Activated T-cell treated with anti-CD3 and anti-CD28 coated beads, Interleukin-2, amount 50 U/mL, for 4 hours (primary cell): ENCODE measurements around the gene GOLGA3. TPM values are rescaled to one million over a fixed set of nuclear protein-coding genes. Genes with fewer than 3 reads are reported as not detected.
"Not testable (repeated sequence)": the region's sequence is repeated elsewhere in the genome, so short reads cannot be mapped to it uniquely, and the experiment has no call there.

Experiments used
- ATAC-seq, 2 donors: fragments of 200-7000 bp; cut with Tn5 transposase; one replicate each; pipeline ENCODE4 v1.10.0; 2021
- DNase-seq: peaks from one replicate; pipeline ENCODE4 v3.0.0-alpha.2; 2020
- H3K27me3 Mint-ChIP-seq: one replicate; pipeline ENCODE4 v1.8.0; 2021; ENCODE audit warnings: low read depth, mixed read lengths
- H3K36me3 Mint-ChIP-seq: one replicate; pipeline ENCODE4 v1.8.0; 2022; ENCODE audit warnings: mixed read lengths; ENCODE audit not compliant: insufficient read depth
- H3K4me1 Mint-ChIP-seq: one replicate; pipeline ENCODE4 v1.8.0; 2021; ENCODE audit warnings: low read depth, mixed read lengths
- H3K4me3 Mint-ChIP-seq: one replicate; pipeline ENCODE4 v1.8.0; 2021; ENCODE audit warnings: mild to moderate bottlenecking, moderate library complexity, mixed read lengths
- H3K9me3 Mint-ChIP-seq: one replicate; pipeline ENCODE4 v1.8.0; 2021; ENCODE audit warnings: mixed read lengths
- total RNA-seq, 3 donors: library from RNA; stranded (reverse); gene quantifications; one replicate each; pipeline ENCODE4 v1.2.1, GENCODE V29; 2021

The GOLGA3 gene
- total RNA-seq, 3 donors from 2014 or later: 74.6 to 86.9 (median 75.9) TPM

DNA sequence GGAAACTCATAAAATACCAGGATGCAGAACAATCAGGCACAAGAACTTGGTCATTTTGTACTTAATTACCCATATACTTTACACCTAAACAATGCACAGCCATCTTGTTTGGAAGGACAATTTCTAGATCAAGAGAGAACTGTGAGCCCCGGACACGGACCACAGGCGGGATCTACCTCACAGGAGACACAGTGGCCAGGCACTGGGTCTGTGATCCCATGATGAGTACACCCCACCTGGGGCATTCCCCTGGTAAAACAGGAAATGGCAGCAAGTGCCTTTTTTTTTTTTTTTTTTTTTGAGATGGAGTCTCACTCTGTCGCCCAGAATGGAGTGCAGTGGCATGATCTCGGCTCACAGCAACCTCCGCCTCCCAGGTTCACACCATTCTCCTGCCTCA, 15.2 kb downstream of the GOLGA3 start:
- no peak for ATAC-seq
- no peaks in the 10 kb centered on the region for H3K27me3 Mint-ChIP-seq
- peaks cover 6% of the 10 kb centered on the region for H3K4me1 Mint-ChIP-seq
- H3K36me3 Mint-ChIP-seq: peaks cover 36% of the 10 kb centered on the region
- no peaks in the 10 kb centered on the region for H3K9me3 Mint-ChIP-seq
- DNase-seq: no peak
- H3K4me3 Mint-ChIP-seq: no peak overlapping the region

DNA sequence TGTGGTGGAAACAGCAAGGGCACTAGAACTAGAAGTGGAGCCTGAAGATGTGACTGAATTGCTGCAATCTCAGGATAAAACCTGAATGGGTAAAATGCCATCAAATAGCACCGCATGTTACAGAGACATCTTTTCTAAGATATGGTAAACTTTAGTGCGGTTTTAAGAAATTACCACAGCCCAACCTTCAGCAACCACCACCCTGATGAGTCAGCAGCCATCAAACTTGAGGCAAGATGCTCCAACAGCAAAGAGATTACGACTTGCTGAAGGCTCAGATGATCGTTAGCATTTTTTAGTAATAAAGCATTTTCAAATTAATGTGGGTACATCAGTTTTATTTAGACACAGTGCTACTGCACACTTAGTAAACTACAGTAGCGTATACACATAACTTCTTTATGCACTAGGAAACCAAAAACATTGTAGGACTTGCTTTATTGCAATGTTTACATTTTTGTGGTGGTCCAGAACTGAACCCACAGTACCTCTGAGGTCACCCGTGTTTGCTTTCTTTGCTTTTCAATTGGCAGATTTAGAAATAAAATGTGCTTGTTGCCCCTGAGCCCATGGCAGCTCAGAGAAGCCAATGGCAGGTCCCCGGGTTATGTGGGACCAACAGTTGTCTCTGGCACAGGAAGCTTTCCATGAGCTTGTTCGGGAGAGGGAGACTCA, 15.9 kb downstream of the GOLGA3 start:
- DNase-seq (no peak), ATAC-seq (peak in 1 of 2 donors; percentile 72)
- Mint-ChIP-seq H3K36me3 (peaks cover 33% of the 10 kb centered on the region), H3K4me3 (no peak overlapping the region), H3K9me3 (no peaks in the 10 kb centered on the region), H3K27me3 (no peaks in the 10 kb centered on the region), H3K4me1 (peaks cover 6% of the 10 kb centered on the region)

DNA sequence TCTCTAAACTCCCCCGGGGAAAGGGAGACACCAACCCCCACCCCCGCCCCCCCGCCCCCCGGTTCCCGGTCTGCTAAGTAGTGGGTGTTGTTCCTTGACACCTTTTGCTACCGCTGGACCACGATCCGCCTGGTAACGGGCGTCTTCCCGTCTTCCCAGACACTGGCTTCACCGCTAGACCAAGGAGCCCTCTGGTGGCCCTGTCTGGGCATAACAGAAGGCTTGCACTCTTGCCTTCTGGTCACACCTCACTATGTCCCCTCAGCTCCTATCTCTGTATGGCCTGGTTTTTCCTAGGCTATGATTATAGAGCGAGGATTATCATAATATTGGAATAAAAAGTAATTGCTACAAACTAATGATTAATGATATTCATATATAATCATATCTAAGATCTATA, 19.3 kb downstream of the GOLGA3 start:
- H3K9me3 Mint-ChIP-seq, ATAC-seq, H3K4me3 Mint-ChIP-seq, DNase-seq, H3K27me3 Mint-ChIP-seq: not testable (repeated sequence)
- H3K4me1 Mint-ChIP-seq: peaks cover 17% of the 10 kb centered on the region
- peaks cover 43% of the 10 kb centered on the region for H3K36me3 Mint-ChIP-seq

DNA sequence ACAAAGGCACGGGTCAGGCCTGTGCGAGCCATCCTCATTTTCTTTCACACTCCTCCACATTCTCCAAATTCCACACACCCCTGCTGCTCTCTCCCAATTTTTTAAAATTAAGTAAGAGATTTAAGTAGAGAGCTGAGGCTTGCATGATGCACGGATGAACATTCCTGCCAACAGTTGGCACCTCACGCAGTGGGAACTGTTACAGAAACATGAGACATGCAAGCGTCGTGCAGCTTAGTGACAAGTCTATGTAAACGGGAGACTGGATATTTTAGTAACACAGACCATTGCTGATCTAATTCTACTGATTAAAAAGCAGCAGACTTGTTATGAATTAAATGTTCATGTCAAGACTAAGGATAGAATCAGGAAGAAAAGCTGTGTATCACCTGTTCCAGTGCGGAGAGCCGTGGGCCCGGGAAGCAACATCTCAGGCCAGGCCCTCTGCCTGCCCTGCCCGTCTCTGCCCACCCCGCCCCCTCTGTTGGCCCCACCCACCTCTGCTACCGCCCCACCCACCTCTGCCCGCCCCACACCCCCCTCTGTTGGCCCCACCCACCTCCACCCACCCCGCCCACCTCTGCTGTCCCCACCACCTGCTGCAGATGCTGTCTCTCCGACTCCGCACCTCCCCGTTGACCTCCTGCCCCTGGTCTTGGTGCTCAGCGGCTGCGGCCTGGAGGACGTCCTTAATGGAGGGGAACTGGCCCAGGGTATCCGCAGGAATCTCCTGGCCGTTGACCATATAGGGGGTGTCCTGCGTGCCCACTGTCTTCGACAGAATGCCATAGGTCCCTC, 21.2 kb downstream of the GOLGA3 start:
- no peak for DNase-seq
- Mint-ChIP-seq H3K4me3 (no peak overlapping the region), H3K9me3 (no peaks in the 10 kb centered on the region), H3K4me1 (peaks cover 15% of the 10 kb centered on the region), H3K27me3 (no peaks in the 10 kb centered on the region), H3K36me3 (peaks cover 48% of the 10 kb centered on the region)
- no peak for ATAC-seq

DNA sequence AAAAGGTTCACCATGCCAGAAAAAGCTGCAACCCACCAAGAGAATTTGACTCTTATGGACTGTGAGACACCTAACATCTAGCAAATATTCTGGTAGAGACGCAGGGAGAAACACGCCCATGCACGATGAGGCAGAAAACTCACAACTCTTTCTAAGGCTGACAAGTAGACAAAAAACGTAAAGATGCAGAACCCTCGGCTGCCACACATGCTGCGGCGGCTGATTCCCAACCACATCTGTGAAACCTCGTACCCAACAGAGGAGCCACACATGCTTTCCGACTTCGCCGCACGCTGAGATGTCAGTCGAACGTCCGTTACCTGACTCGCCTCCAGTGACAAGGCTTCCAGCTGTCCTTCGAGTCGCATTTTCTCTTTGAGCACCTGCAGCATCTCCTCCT, 21.8 kb downstream of the GOLGA3 start:
- ATAC-seq (peak; percentile 63 to 75), DNase-seq (peak; percentile 28)

DNA sequence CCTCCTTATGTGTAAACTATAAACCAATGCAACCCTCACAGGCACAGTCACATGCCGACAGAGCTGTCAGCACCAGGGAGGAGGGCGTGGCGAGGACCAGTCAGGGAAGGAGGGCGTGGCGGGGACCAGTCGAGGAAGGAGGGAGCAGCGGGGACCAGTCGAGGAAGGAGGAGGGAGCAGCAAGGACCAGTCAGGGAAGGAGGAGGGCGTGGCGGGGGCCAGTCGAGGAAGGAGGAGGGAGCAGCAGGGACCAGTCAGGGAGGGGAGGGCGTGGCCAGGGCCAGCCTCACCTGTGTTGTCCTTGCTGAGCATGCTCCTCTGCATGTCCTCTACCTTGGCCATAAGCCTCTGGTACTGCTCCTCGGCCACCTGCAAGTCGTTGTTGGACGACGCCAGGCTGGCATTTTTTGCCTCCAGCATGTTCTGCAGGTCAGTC, 24.2 kb downstream of the GOLGA3 start:
- DNase-seq (no peak), ATAC-seq (no peak)
- Mint-ChIP-seq H3K4me3 (no peak overlapping the region), H3K9me3 (no peaks in the 10 kb centered on the region), H3K36me3 (peaks cover 48% of the 10 kb centered on the region), H3K27me3 (no peaks in the 10 kb centered on the region), H3K4me1 (peaks cover 11% of the 10 kb centered on the region)

More for the DNA sequence above, 21.8 kb downstream of the GOLGA3 start:
- Mint-ChIP-seq H3K36me3 (peaks cover 42% of the 10 kb centered on the region), H3K9me3 (no peaks in the 10 kb centered on the region), H3K27me3 (no peaks in the 10 kb centered on the region), H3K4me3 (no peak overlapping the region), H3K4me1 (peaks cover 11% of the 10 kb centered on the region)

DNA sequence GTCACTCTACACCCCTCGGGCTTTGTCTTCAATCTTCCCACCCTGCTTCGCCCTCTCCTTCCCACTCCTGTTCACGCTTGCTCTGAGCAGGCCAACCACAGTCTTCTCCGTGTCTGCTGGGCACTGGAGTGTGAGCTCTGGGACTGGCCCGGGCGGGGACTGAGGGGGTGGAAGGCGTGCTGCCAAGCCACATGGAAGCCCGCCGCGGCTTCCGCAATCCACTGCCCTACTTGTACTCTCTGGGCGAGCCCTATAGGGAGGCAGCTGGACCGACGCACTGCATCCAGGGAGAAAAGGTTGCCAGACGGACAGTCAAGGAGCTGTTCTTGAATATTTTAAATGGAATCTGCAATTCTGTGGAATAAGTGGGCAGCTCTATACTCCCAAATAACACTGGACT, 24.8 kb downstream of the GOLGA3 start:
- Mint-ChIP-seq H3K36me3 (peaks cover 48% of the 10 kb centered on the region), H3K4me3 (no peak overlapping the region), H3K4me1 (peaks cover 11% of the 10 kb centered on the region), H3K9me3 (no peaks in the 10 kb centered on the region), H3K27me3 (no peaks in the 10 kb centered on the region)
- ATAC-seq (no peak), DNase-seq (no peak)

DNA sequence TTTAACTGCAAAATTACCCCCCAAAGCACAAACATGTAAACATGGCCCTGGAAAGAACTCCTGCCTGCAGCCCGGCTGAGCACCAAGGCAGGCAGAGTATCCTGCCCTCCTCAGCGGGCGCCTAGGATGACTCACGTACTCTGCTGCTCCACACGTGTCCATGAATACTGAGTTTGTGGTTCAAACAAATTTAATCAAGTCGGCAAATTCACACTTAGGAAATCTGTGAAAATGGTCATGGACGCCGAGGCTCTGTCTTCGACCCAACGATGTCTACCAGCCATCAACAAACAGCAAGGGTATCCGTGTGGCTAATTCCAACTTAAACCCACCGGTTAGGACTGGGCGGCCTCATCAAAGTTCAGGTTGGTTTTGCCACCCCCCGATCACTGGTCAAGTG, 25.5 kb downstream of the GOLGA3 start:
- peaks cover 11% of the 10 kb centered on the region for H3K4me1 Mint-ChIP-seq
- DNase-seq (no peak), ATAC-seq (no peak)
- H3K9me3 Mint-ChIP-seq: no peaks in the 10 kb centered on the region
- H3K36me3 Mint-ChIP-seq: peaks cover 44% of the 10 kb centered on the region
- no peaks in the 10 kb centered on the region for H3K27me3 Mint-ChIP-seq
- H3K4me3 Mint-ChIP-seq: no peak overlapping the region

DNA sequence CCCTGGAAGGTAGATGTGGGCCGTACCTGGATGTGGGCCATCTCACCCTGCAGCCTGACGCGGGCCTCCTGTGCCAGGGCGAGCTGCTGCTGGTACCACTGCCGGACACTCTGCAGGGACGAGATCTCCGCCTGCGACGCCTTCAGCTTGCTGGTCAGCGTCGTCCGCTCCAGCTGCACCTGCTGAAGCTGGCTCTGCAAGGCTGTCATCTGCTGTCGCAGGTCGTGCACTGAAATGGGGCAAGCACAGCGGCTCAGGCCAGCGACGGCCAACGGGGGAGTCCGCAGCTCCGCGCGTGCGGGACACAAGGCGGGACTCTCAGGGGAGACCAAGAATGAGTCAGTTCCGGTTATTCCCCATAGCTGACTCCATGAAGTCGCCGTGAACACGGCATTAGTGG, 26.9 kb downstream of the GOLGA3 start:
- no peaks in the 10 kb centered on the region for H3K27me3 Mint-ChIP-seq
- ATAC-seq (no peak), DNase-seq (no peak)
- no peaks in the 10 kb centered on the region for H3K9me3 Mint-ChIP-seq
- no peak overlapping the region for H3K4me3 Mint-ChIP-seq
- H3K36me3 Mint-ChIP-seq: peaks cover 41% of the 10 kb centered on the region
- peaks cover 5% of the 10 kb centered on the region for H3K4me1 Mint-ChIP-seq

DNA sequence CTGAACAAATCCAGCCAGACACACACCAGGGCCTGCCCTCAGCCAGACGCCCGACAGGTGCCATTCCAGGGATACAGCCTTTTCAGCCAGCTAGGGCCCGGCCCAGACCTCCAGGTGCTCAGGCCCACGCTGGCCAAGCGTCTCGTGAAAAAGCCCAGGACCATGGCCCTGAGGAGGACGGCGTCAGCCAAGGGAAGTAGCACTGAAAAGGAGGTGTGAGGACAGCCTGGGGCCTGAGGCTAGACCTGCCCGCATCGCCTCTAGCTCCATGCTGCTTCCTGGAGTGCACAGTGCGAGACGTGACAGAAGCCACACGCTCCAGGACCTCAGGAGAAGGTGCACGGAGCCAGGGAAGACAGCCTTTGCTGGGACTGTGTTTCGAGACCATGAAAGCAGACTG, 29.8 kb downstream of the GOLGA3 start:
- no peak for ATAC-seq
- Mint-ChIP-seq H3K36me3 (peaks cover 34% of the 10 kb centered on the region), H3K4me1 (no peaks in the 10 kb centered on the region)

DNA sequence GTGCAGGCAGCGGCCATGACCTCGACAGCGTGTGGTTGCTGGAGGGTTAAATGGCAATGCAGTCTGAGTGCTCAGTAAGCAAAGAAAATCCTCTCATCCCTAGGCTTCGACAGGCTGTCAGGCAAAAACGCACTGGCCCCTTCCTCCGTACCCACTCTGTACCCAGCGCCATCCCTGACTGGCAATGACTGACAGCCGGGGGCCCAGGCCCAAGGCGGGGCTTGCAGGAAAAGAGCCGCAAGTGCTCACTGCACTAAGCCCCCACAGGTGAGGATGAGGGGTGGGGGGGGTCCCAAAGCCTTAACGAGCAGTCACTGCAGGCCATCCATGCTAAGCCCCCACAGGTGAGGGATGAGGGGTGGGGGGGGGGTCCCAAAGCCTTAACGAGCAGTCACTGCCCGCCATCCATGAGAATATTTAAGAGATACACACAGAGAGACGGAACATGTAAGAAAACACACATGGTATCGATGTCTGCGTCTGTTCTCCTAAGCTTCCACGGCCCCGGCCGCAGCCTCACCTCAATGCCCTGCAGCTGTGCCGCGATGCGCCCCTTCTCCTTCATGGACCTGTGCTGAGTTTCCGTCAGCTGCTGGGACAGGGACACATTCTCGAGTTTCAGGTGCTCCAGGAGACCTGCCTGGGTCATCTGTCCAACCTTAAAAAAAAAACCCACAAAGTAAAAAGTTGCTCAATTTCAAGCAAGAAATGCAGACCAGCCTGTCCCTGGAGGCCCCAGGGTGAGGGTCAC, 30.7 kb downstream of the GOLGA3 start:
- Mint-ChIP-seq H3K4me3 (no peak overlapping the region), H3K4me1 (no peaks in the 10 kb centered on the region), H3K36me3 (peaks cover 28% of the 10 kb centered on the region)

More for the DNA sequence above, 29.8 kb downstream of the GOLGA3 start:
- Mint-ChIP-seq H3K27me3 (no peaks in the 10 kb centered on the region), H3K9me3 (no peaks in the 10 kb centered on the region), H3K4me3 (no peak overlapping the region)
- no peak for DNase-seq

DNA sequence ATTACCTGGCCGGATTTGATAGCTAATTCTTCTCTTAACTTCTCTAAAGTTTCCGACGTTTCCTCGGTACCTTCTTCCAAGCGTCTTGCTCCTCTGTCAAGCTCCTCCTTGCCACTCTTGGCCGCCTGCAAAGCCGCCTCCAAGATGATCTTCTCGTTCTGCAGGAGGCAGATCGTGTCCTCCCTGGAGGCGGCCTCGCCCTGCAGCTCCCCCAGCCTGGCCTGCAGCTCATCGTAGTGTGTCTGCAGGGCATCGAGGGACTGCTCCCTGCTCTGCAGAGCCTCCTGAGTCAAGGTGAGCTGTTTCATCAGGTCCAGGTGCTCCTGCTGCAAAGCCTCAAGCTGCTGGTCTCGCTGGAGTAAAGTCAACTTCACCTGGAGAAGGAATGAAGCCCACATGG, 32.8 kb downstream of the GOLGA3 start:
- H3K4me1 Mint-ChIP-seq: no peaks in the 10 kb centered on the region
- peaks cover 18% of the 10 kb centered on the region for H3K36me3 Mint-ChIP-seq
- H3K27me3 Mint-ChIP-seq: no peaks in the 10 kb centered on the region
- no peaks in the 10 kb centered on the region for H3K9me3 Mint-ChIP-seq
- ATAC-seq (no peak), DNase-seq (no peak)
- H3K4me3 Mint-ChIP-seq: no peak overlapping the region

More for the DNA sequence above, 30.7 kb downstream of the GOLGA3 start:
- no peaks in the 10 kb centered on the region for H3K27me3 Mint-ChIP-seq
- ATAC-seq (no peak), DNase-seq (no peak)
- H3K9me3 Mint-ChIP-seq: no peaks in the 10 kb centered on the region

DNA sequence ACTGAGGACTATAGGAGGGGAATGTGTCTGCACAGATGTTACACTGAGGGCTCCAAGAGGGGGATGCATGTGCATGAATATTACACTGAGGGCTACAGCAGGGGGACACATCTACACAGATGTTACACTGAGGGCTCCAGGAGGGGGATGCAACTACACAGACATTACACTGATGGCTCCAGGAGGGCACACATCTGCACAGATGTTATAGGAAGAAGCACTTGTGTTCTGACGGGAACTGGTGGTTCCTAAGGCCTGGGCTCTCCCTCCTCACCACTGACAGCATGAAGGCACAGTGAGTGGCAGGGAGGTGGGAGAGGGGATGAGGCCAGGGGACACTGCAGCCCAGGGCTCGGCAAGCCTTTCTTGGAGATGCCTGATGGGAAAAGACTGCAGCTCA, 36.7 kb downstream of the GOLGA3 start:
- H3K4me3 Mint-ChIP-seq, H3K9me3 Mint-ChIP-seq, DNase-seq, H3K4me1 Mint-ChIP-seq, H3K27me3 Mint-ChIP-seq, ATAC-seq: not testable (repeated sequence)
- peaks cover 28% of the 10 kb centered on the region for H3K36me3 Mint-ChIP-seq

DNA sequence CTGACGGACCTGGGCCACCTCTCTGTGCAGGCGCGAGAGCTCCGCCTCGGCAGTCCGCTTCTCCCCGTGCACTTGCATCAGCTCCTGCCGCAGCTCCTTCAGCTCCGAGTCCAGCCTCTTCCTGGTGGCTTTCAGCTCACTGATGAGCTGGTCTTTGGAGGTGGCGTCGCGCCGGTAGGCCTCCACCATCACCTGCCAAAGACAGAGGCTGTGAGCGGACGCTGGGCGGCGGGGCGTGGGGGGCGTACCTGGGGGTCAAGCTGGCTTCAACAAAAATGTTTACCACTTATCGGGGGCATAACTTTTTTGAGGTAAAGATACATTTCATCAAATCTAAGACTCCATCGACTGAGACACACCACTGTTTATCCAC, 39.6 kb downstream of the GOLGA3 start:
- no peaks in the 10 kb centered on the region for H3K27me3 Mint-ChIP-seq
- DNase-seq: no peak
- no peaks in the 10 kb centered on the region for H3K4me1 Mint-ChIP-seq
- no peaks in the 10 kb centered on the region for H3K9me3 Mint-ChIP-seq
- H3K36me3 Mint-ChIP-seq: peaks cover 40% of the 10 kb centered on the region
- ATAC-seq: no peak
- no peak overlapping the region for H3K4me3 Mint-ChIP-seq
